ENCODE results near the gene CCDC57.
"Not testable (repeated sequence)": the region's sequence is repeated elsewhere in the genome, so short reads cannot be mapped to it uniquely, and the experiment has no call there.

CCDC57 gene

GRCh38 chr17:82149401-82150099 lies 63.1 kb downstream of the CCDC57 start:
- no peak for DNase-seq
- intact Hi-C loops (cut with DNase I) = loop anchor here (10.0 kb wide), 1 partner anchor 195 kb away; no protein-coding TSS in a partner anchor

GRCh38 chr17:82148997-82149396 lies 63.6 kb downstream of the CCDC57 start:
- intact Hi-C loops (cut with DNase I) = no loop called here

GRCh38 chr17:82148011-82148410 lies 64.6 kb downstream of the CCDC57 start:
- intact Hi-C loops (cut with DNase I) = no loop called here
- DNase-seq = no peak

More at GRCh38 chr17:82148997-82149396, 63.6 kb downstream of the CCDC57 start:
- DNase-seq = no peak

GRCh38 chr17:82146663-82147654 lies 65.7 kb downstream of the CCDC57 start:
- no peak for DNase-seq
- intact Hi-C loops (cut with DNase I) = no loop called here

GRCh38 chr17:82145550-82146155 lies 67.0 kb downstream of the CCDC57 start:
- no peak for DNase-seq
- intact Hi-C loops (cut with DNase I) = no loop called here

GRCh38 chr17:82143333-82143732 lies 69.3 kb downstream of the CCDC57 start:
- no peak for DNase-seq
- intact Hi-C loops (cut with DNase I) = no loop called here

GRCh38 chr17:82139961-82140360 lies 72.7 kb downstream of the CCDC57 start:
- intact Hi-C loops (cut with DNase I) = not testable (repeated sequence)

GRCh38 chr17:82138511-82138992 lies 74.1 kb downstream of the CCDC57 start:
- no peak for DNase-seq
- intact Hi-C loops (cut with DNase I) = no loop called here

More at GRCh38 chr17:82139961-82140360, 72.7 kb downstream of the CCDC57 start:
- DNase-seq = not testable (repeated sequence)

- DNase-seq = no peak
Observed at GRCh38 chr17:82134101-82134500, 78.5 kb downstream of the CCDC57 start.

GRCh38 chr17:82133166-82133953 lies 79.3 kb downstream of the CCDC57 start:
- DNase-seq = peak in 5 of 42 donors; percentile 15 to 42 (median 20)
- intact Hi-C loops (cut with DNase I) = not testable (repeated sequence)

More at GRCh38 chr17:82134101-82134500, 78.5 kb downstream of the CCDC57 start:
- intact Hi-C loops (cut with DNase I) = no loop called here

GRCh38 chr17:82129095-82129494 lies 83.5 kb downstream of the CCDC57 start:
- intact Hi-C loops (cut with DNase I) = no loop called here
- DNase-seq = no peak

GRCh38 chr17:82128287-82128686 lies 84.4 kb downstream of the CCDC57 start:
- intact Hi-C loops (cut with DNase I) = no loop called here
- DNase-seq = no peak

GRCh38 chr17:82127704-82128103 lies 84.9 kb downstream of the CCDC57 start:
- no peak for DNase-seq
- intact Hi-C loops (cut with DNase I) = no loop called here

- no peak for DNase-seq
- intact Hi-C loops (cut with DNase I) = no loop called here
Observed at GRCh38 chr17:82127315-82127595, 85.4 kb downstream of the CCDC57 start.

GRCh38 chr17:82126556-82127314 lies 85.9 kb downstream of the CCDC57 start:
- intact Hi-C loops (cut with DNase I) = no loop called here
- DNase-seq = no peak

GRCh38 chr17:82124101-82124500 lies 88.5 kb downstream of the CCDC57 start:
- intact Hi-C loops (cut with DNase I) = no loop called here
- no peak for DNase-seq

GRCh38 chr17:82121660-82122629 lies 90.7 kb downstream of the CCDC57 start:
- no peak for DNase-seq
- intact Hi-C loops (cut with DNase I) = no loop called here

Measured in head of caudate nucleus (tissue), 42 donors.